Suprapubic skin (tissue), 3 donors: Measurements from ENCODE around the gene SYT17.

Experiments used
- POLR2AphosphoS5 ChIP-seq, 3 donors: sonication (generic); formaldehyde crosslinking; IDR thresholded peaks; one replicate each; pipeline ENCODE4 v1.6.1; 2017; ENCODE audit warnings: antibody characterized with exemption in 3 of 3
- TF ChIP-seq, protein P1 (sequence below), 2 donors: fragments of 200-600 bp in 1 of 2; fragments of 450-650 bp in 1 of 2; sonication (generic) in 1 of 2; IDR thresholded peaks; one replicate each; pipeline ENCODE4 v1.5.1; 2016 to 2019; ENCODE audit warnings: antibody characterized with exemption in 2 of 2, mild to moderate bottlenecking in 1 of 2, moderate library complexity in 1 of 2

- TF ChIP-seq, protein P1, sequence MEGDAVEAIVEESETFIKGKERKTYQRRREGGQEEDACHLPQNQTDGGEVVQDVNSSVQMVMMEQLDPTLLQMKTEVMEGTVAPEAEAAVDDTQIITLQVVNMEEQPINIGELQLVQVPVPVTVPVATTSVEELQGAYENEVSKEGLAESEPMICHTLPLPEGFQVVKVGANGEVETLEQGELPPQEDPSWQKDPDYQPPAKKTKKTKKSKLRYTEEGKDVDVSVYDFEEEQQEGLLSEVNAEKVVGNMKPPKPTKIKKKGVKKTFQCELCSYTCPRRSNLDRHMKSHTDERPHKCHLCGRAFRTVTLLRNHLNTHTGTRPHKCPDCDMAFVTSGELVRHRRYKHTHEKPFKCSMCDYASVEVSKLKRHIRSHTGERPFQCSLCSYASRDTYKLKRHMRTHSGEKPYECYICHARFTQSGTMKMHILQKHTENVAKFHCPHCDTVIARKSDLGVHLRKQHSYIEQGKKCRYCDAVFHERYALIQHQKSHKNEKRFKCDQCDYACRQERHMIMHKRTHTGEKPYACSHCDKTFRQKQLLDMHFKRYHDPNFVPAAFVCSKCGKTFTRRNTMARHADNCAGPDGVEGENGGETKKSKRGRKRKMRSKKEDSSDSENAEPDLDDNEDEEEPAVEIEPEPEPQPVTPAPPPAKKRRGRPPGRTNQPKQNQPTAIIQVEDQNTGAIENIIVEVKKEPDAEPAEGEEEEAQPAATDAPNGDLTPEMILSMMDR (IDR thresholded peaks at IDR 0.05) = no peak
- TF ChIP-seq POLR2AphosphoS5 (IDR thresholded peaks at IDR 0.05) = no peak
These were observed 7.6 kb downstream of the SYT17 start for GRCh38 chr16:19175492-19176262.
